DOHH2 (cell line): ENCODE measurements around the gene NOXO1.
A peak's percentile ranks its signal among the peaks of the same experiment; 100 is the strongest.

Source experiments
- H3F3A ChIP-seq: fragments of 200-600 bp; sonication (generic), shearing (Covaris generic); 2 replicates; pipeline ENCODE4 v1.6.0; 2016; ENCODE audit warnings: antibody characterized with exemption, mild to moderate bottlenecking; ENCODE audit not compliant: control insufficient read depth, insufficient read depth
- H3K27ac ChIP-seq: fragments of 200-600 bp; sonication (generic); 2 replicates; pipeline ENCODE4 v1.5.1; 2014; ENCODE audit warnings: low read depth, mild to moderate bottlenecking, low read length, moderate library complexity
- H3K27me3 ChIP-seq: fragments of 200-600 bp; sonication (generic); 2 replicates; pipeline ENCODE4 v1.6.1; 2014; ENCODE audit warnings: mild to moderate bottlenecking, low read length, mixed read lengths; ENCODE audit not compliant: control insufficient read depth
- H3K36me3 ChIP-seq: fragments of 200-600 bp; sonication (generic); 2 replicates; pipeline ENCODE4 v1.6.1; 2014; ENCODE audit warnings: mild to moderate bottlenecking, low read length, moderate library complexity, mixed read lengths; ENCODE audit not compliant: control insufficient read depth
- H3K4me1 ChIP-seq: fragments of 200-600 bp; sonication (generic); 2 replicates; pipeline ENCODE4 v1.6.1; 2014; ENCODE audit warnings: mild to moderate bottlenecking, low read length, mixed read lengths; ENCODE audit not compliant: control insufficient read depth
- H3K4me2 ChIP-seq: fragments of 200-600 bp; sonication (generic); 2 replicates; pipeline ENCODE4 v1.6.0; 2014; ENCODE audit warnings: mild to moderate bottlenecking, low read length, moderate library complexity
- H3K4me3 ChIP-seq: fragments of 200-600 bp; sonication (generic); 2 replicates; pipeline ENCODE4 v1.5.1; 2014; ENCODE audit warnings: mild to moderate bottlenecking, low read length, mixed read lengths
- H3K79me2 ChIP-seq: fragments of 200-600 bp; sonication (generic); 2 replicates; pipeline ENCODE4 v1.6.1; 2014; ENCODE audit warnings: mild to moderate bottlenecking, low read length, mixed read lengths; ENCODE audit not compliant: control insufficient read depth
- H3K9me2 ChIP-seq: fragments of 200-600 bp; sonication (generic); replicated peaks from 2 replicates; pipeline ENCODE4 v1.6.1; 2014; ENCODE audit warnings: mild to moderate bottlenecking, low read length, mixed read lengths; ENCODE audit not compliant: control insufficient read depth
- H3K9me3 ChIP-seq: fragments of 200-600 bp; sonication (generic); 2 replicates; pipeline ENCODE4 v1.6.1; 2014; ENCODE audit warnings: antibody characterized with exemption, low read length, mixed read lengths; ENCODE audit not compliant: control insufficient read depth, insufficient read depth
- H4K20me1 ChIP-seq: fragments of 200-600 bp; sonication (generic); 2 replicates; pipeline ENCODE4 v1.6.0; 2014; ENCODE audit warnings: low read depth, mild to moderate bottlenecking, antibody characterized with exemption, low read length, moderate library complexity; ENCODE audit not compliant: control insufficient read depth, insufficient read depth
- EZH2phosphoT487 ChIP-seq: fragments of 200-600 bp; sonication (generic); IDR thresholded peaks from 2 replicates; pipeline ENCODE4 v1.6.1; 2017; ENCODE audit warnings: borderline replicate concordance, mild to moderate bottlenecking, antibody characterized with exemption, low read length, moderate library complexity, mixed read lengths
- TF ChIP-seq, protein P1 (sequence below): fragments of 200-600 bp; sonication (generic); IDR thresholded peaks from one replicate; pipeline ENCODE4 v1.5.1; 2014; ENCODE audit warnings: antibody characterized with exemption, mild to moderate bottlenecking, low read depth, low read length; ENCODE audit not compliant: poor library complexity, severe bottlenecking

Gene NOXO1

DNA sequence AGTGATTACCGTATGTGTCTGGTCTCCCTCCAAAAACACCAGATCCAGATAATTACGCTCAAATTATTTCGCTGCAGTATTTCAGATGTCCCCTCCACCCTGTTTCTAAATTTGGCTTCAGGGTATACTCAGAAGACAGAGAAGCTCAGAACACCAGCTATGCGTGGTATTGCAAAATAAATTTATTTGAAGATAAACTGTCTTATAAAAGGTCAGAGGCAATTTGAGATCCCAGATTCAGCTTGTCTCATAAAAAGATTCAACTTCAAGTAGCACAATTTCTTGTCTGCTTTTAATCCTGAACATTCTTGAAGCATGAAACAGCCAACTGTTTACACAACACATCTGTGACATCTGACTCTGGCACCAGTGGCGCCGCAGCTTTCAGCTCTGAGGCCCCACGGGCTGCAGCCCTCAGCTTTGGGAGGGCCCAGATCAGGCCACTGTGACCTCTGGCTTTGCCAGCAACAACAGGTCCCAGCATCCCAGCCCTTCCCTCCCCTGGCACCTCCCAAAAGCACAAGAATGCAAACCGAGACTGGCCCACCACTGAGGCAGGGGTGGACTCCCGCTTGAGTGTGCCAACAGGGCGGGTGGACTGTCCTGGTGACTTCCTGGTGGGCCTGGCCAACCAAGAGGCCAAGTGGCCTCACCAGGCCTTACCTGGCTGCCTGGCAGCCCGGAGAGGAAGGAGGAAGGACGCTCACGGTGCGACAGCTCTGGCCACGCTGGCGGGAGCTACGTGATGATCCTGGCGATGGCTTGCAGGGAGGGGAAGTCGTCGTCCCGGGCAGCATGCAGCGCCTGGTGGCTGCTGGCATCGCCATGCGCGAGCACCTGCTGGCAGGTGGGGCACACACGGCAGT is 16.5 kb upstream of the NOXO1 start:
- H3K79me2 ChIP-seq: peaks cover 13% of the 10 kb centered on the region
- no peaks in the 10 kb centered on the region for H3K9me2 ChIP-seq
- peaks cover 72% of the 10 kb centered on the region for H3K36me3 ChIP-seq
- TF ChIP-seq EZH2phosphoT487: no peak
- TF ChIP-seq, protein P1, sequence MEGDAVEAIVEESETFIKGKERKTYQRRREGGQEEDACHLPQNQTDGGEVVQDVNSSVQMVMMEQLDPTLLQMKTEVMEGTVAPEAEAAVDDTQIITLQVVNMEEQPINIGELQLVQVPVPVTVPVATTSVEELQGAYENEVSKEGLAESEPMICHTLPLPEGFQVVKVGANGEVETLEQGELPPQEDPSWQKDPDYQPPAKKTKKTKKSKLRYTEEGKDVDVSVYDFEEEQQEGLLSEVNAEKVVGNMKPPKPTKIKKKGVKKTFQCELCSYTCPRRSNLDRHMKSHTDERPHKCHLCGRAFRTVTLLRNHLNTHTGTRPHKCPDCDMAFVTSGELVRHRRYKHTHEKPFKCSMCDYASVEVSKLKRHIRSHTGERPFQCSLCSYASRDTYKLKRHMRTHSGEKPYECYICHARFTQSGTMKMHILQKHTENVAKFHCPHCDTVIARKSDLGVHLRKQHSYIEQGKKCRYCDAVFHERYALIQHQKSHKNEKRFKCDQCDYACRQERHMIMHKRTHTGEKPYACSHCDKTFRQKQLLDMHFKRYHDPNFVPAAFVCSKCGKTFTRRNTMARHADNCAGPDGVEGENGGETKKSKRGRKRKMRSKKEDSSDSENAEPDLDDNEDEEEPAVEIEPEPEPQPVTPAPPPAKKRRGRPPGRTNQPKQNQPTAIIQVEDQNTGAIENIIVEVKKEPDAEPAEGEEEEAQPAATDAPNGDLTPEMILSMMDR: no peak
- H3K4me3 ChIP-seq: no peak overlapping the region
- H4K20me1 ChIP-seq: no peaks in the 10 kb centered on the region; the same call in 1 of the 2 replicates
- H3K27ac ChIP-seq: no peak overlapping the region
- H3K27me3 ChIP-seq: no peaks in the 10 kb centered on the region
- no peak overlapping the region for H3K4me2 ChIP-seq
- peaks cover 17% of the 10 kb centered on the region for H3K4me1 ChIP-seq
- H3F3A ChIP-seq: peaks cover 24% of the 10 kb centered on the region
- peaks cover 1% of the 10 kb centered on the region; the same call in 1 of the 2 replicates for H3K9me3 ChIP-seq

DNA sequence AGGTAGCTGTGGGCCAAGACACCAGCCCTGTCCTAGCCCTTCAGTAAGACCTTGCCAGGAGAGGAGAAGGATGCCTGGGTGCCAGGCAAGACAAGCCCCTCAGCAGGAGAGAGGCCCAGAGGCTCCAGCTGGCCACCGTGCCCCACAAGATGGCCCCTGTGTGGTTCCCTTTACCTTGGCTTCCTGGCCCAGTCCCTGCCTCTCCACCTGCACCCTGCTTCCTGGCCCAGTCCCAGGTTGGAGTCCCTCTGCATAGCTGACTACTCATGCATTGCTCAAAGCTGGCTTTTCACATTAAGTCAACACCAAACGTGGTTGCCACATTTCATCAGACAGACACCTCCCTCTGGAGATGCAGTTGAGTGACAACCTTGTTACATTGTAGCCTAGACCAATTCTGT is 12.5 kb upstream of the NOXO1 start:
- Histone ChIP-seq H3K4me3 (no peak overlapping the region), H3K27me3 (peaks cover 17% of the 10 kb centered on the region), H3K4me2 (peak overlapping the region; percentile 10), H3K79me2 (no peaks in the 10 kb centered on the region), H3K27ac (peak overlapping the region; percentile 34), H3K9me2 (no peaks in the 10 kb centered on the region), H3K4me1 (peaks cover 44% of the 10 kb centered on the region), H3K9me3 (peaks cover 5% of the 10 kb centered on the region; the same call in 1 of the 2 replicates), H4K20me1 (no peaks in the 10 kb centered on the region), H3F3A (peaks cover 38% of the 10 kb centered on the region), H3K36me3 (peaks cover 36% of the 10 kb centered on the region)
- TF ChIP-seq, protein P1: no peak
- TF ChIP-seq EZH2phosphoT487: no peak

DNA sequence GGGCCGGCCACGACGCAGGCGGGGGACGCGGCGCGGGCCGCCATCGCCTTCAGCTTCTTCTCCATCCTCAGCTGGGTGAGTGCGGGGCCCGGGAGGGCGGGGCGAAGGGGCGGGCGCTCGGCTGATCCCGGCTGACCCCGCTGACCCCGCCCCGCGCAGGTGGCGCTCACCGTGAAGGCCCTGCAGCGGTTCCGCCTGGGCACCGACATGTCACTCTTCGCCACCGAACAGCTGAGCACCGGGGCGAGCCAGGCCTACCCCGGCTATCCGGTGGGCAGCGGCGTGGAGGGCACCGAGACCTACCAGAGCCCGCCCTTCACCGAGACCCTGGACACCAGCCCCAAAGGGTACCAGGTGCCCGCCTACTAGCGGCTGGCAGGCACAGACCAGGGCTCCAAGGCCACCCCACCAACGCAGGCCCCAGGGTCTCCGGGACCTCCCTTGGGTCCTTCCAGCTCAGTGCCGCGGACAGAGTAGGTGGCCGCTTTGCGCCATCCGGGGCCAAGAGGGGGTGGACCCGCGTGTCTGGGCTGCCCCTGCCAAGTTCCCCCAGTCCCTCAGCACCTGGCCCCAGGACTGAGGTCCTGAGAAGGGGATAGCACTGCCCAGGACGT is 11.5 kb upstream of the NOXO1 start:
- H3K79me2 ChIP-seq: no peaks in the 10 kb centered on the region
- peaks cover 19% of the 10 kb centered on the region for H3K27me3 ChIP-seq
- H3K9me3 ChIP-seq: peaks cover 5% of the 10 kb centered on the region; the same call in 1 of the 2 replicates
- peaks cover 44% of the 10 kb centered on the region for H3K4me1 ChIP-seq
- no peak overlapping the region for H3K27ac ChIP-seq
- TF ChIP-seq, protein P1: no peak
- TF ChIP-seq EZH2phosphoT487: no peak
- no peaks in the 10 kb centered on the region for H3K9me2 ChIP-seq
- no peaks in the 10 kb centered on the region for H4K20me1 ChIP-seq
- H3K4me2 ChIP-seq: peak overlapping the region; percentile 10; the same call in 1 of the 2 replicates
- no peak overlapping the region for H3K4me3 ChIP-seq
- peaks cover 42% of the 10 kb centered on the region for H3F3A ChIP-seq
- H3K36me3 ChIP-seq: peaks cover 27% of the 10 kb centered on the region
